Measurements from ENCODE around the gene ENOX1. TPM values are rescaled to one million over a fixed set of nuclear protein-coding genes. Genes with fewer than 3 reads are reported as not detected.

The ENOX1 gene
- total and polyA plus RNA-seq, 2 of the 13 experiments (the other 11 are each of a cell fraction or from before 2014, with no cell fraction given): not detected

DNA sequence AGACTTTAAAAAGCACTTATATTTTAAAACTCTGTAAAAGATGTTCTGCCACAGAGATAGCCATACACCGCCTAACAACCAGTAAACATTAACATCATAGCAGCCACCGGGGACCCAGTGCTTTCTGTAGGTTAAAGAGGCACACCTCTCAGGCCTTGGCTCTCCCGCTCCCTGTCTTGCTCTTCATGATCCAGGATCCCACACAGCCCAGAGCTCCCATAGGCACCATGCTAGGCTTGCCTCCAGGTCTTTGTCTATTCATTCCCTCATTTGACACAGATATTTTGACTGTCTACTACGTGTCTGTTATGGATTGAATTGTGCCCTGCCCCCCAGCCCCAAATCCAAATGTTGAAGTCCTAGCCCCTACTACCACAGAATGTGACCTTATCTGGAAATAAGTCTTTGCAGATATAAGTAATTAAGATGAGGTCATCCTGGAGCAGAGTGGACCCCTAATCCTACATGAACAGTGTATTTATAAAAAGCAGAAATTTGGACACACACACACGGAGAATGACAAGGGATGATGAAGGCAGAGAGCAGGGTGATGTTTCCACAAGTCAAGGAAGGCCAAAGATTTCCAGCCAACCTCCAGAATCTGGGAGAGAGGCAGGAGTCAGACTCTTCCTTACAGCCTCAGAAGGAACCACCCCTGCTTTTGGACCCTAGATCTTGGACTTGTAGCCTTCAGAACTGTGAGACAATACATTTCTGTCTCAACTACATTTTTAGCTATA lies 490.8 kb downstream of the ENOX1 start:
- 19% methylated on average over 5 of the region's 5 CpGs for WGBS (ENCODE audit: low lambda C conversion rate)
- ATAC-seq (no peak), FAIRE-seq (no peak), DNase-seq (ENCODE audit: low spot score) (no peak)
- no peaks in the 10 kb centered on the region for H4K20me1 ChIP-seq (ENCODE audit: insufficient read depth, low read length)
- no peak overlapping the region for H2AFZ ChIP-seq (ENCODE audit: low read length)
- H3K9ac ChIP-seq (ENCODE audit: insufficient read depth, low read depth, low read length): no peak overlapping the region
- in situ Hi-C loops (cut with HindIII; ENCODE audit: extremely low pct_ligation_motif_present, low pct_unique_long_range_greater_than_20kb) (no loop called here), intact Hi-C loops (cut with micrococcal nuclease; ENCODE audit: unreplicated experiment) (no loop called here)
- POLR2A ChIA-PET: no interaction called here
- TF ChIP-seq ATF7 (IDR thresholded peaks at IDR 0.05) (0 out of 2 replicates have a peak, but pooled peaks have one; percentile 6), ATF7 (CRISPR knock-in tag; IDR thresholded peaks at IDR 0.05) (no peak), HES4 (CRISPR knock-in tag; IDR thresholded peaks at IDR 0.05; ENCODE audit: borderline replicate concordance) (no peak), NCOR1 (IDR thresholded peaks at IDR 0.05; ENCODE audit: borderline replicate concordance, low read length) (no peak)
- CTCF ChIA-PET (ENCODE audit: low intra/inter-chr PET ratio, low total read pairs): no interaction called here
- H3K27ac ChIP-seq (ENCODE audit: extremely low read length, insufficient read depth, low read length): no peak overlapping the region
- no peaks in the 10 kb centered on the region for H3K4me1 ChIP-seq (ENCODE audit: insufficient read depth, low read length)
- H3K79me2 ChIP-seq (ENCODE audit: insufficient read depth, low read length): no peaks in the 10 kb centered on the region
- H3K9me3 ChIP-seq (ENCODE audit: low read length): no peaks in the 10 kb centered on the region
- no peak overlapping the region for H3K4me2 ChIP-seq (ENCODE audit: low read depth, low read length)
- H3K27me3 ChIP-seq (ENCODE audit: control insufficient read depth in 1 of 2, insufficient read depth in 2 of 2, low read length in 2 of 2): no peaks in the 10 kb centered on the region
- no TSS peak for BruUV-seq (replicated peaks)
- no peak overlapping the region for H3K4me3 ChIP-seq (replicated peaks in 1 of 3; ENCODE audit: insufficient read depth in 1 of 3, low read depth in 2 of 3, low read length in 3 of 3)
- no peaks in the 10 kb centered on the region for H3K36me3 ChIP-seq (replicated peaks in 1 of 2; ENCODE audit: control insufficient read depth in 1 of 2, insufficient read depth in 2 of 2, low read length in 2 of 2)

DNA sequence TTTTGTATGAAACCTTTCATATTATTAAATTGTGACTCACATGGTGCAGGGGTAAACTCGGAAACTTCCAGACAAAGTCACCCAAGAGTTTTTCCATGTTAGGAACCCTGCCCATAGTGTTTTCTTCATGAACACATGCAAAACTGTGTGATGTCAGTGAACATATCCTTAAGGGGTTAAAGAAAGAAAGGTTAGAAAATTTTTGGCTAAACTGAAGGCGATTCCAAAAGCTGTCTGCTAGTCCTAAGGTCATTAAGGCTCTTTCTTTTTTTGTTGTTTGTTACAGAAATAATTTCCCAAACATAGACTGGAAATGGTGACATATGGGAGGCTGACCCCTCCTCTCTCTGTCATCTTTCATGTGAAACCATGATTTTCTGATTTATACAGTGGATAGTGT lies 491.5 kb downstream of the ENOX1 start:
- no peak for FAIRE-seq
- no peaks in the 10 kb centered on the region for H3K27me3 ChIP-seq (ENCODE audit: control insufficient read depth in 1 of 2, insufficient read depth in 2 of 2, low read length in 2 of 2)
- WGBS (ENCODE audit: low lambda C conversion rate): 22% methylated on average over 2 of the region's 2 CpGs
- H3K9me3 ChIP-seq (ENCODE audit: low read length): no peaks in the 10 kb centered on the region
- no peaks in the 10 kb centered on the region for H3K79me2 ChIP-seq (ENCODE audit: insufficient read depth, low read length)
- H4K20me1 ChIP-seq (ENCODE audit: insufficient read depth, low read length): no peaks in the 10 kb centered on the region
- H3K27ac ChIP-seq (ENCODE audit: extremely low read length, insufficient read depth, low read length): no peak overlapping the region
- H3K4me1 ChIP-seq (ENCODE audit: insufficient read depth, low read length): no peaks in the 10 kb centered on the region
- ATAC-seq: no peak
- CTCF ChIA-PET (ENCODE audit: low intra/inter-chr PET ratio, low total read pairs): no interaction called here
- no peak overlapping the region for H2AFZ ChIP-seq (ENCODE audit: low read length)
- intact Hi-C loops (cut with micrococcal nuclease; ENCODE audit: unreplicated experiment): no loop called here
- H3K9ac ChIP-seq (ENCODE audit: insufficient read depth, low read depth, low read length): no peak overlapping the region
- H3K36me3 ChIP-seq (replicated peaks in 1 of 2; ENCODE audit: control insufficient read depth in 1 of 2, insufficient read depth in 2 of 2, low read length in 2 of 2): no peaks in the 10 kb centered on the region
- no peak overlapping the region for H3K4me2 ChIP-seq (ENCODE audit: low read depth, low read length)
- DNase-seq (ENCODE audit: low spot score): no peak
- TF ChIP-seq CREB1 (IDR thresholded peaks at IDR 0.05) (peak; percentile 85), CREB1 (CRISPR knock-in tag; IDR thresholded peaks at IDR 0.05) (no peak), ZSCAN25 (CRISPR knock-in tag; IDR thresholded peaks at IDR 0.05) (no peak), ATF7 (IDR thresholded peaks at IDR 0.05) (0 out of 2 replicates have a peak, but pooled peaks have one; percentile 9), ATF7 (CRISPR knock-in tag; IDR thresholded peaks at IDR 0.05) (no peak)
- TF ChIP-seq, protein P1, sequence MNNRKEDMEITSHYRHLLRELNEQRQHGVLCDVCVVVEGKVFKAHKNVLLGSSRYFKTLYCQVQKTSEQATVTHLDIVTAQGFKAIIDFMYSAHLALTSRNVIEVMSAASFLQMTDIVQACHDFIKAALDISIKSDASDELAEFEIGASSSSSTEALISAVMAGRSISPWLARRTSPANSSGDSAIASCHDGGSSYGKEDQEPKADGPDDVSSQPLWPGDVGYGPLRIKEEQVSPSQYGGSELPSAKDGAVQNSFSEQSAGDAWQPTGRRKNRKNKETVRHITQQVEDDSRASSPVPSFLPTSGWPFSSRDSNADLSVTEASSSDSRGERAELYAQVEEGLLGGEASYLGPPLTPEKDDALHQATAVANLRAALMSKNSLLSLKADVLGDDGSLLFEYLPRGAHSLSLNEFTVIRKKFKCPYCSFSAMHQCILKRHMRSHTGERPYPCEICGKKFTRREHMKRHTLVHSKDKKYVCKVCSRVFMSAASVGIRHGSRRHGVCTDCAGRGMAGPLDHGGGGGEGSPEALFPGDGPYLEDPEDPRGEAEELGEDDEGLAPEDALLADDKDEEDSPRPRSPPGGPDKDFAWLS (CRISPR knock-in tag; IDR thresholded peaks at IDR 0.05; ENCODE audit: borderline replicate concordance): no peak
- TF ChIP-seq, protein P2, sequence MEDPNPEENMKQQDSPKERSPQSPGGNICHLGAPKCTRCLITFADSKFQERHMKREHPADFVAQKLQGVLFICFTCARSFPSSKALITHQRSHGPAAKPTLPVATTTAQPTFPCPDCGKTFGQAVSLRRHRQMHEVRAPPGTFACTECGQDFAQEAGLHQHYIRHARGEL (CRISPR knock-in tag; IDR thresholded peaks at IDR 0.05): no peak
- no TSS peak for BruUV-seq (replicated peaks)
- POLR2A ChIA-PET: no interaction called here
- in situ Hi-C loops (cut with HindIII; ENCODE audit: extremely low pct_ligation_motif_present, low pct_unique_long_range_greater_than_20kb): no loop called here
- no peak overlapping the region for H3K4me3 ChIP-seq (replicated peaks in 1 of 3; ENCODE audit: insufficient read depth in 1 of 3, low read depth in 2 of 3, low read length in 3 of 3)

All from HepG2 (cell line).